ENCODE measurements around the gene ZCCHC24.
A peak's percentile ranks its signal among the peaks of the same experiment; 100 is the strongest.

The ZCCHC24 gene

GRCh38 chr10:79410315-79411094, 34.9 kb downstream of the ZCCHC24 start:
- DNase-seq (ENCODE audit: low read depth in 2 of 2): no peak

DNA sequence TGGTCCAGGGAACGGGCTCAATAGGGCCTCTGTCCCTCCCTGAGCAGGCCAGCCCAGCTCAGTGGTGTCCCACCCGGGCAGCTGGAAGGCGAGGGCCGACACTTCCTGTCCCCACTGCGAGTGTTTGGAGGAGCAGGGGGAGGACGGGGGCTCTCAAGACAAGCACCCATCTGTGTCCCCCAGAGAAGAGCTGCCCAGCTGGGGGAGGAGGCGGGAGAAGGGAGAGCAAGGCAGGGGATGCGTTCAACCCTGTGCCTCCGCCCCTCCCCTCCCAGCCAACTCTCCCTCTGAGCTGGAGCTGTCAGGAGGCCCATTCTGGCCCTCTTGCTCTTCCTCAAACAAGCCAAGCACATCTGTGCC, 35.7 kb downstream of the ZCCHC24 start:
- no peak for DNase-seq (ENCODE audit: low read depth in 2 of 2)

GRCh38 chr10:79409038-79409725, 36.2 kb downstream of the ZCCHC24 start:
- DNase-seq (ENCODE audit: low read depth in 2 of 2): no peak

- DNase-seq (ENCODE audit: low read depth in 2 of 2): no peak
Measured at GRCh38 chr10:79407811-79408795, 37.3 kb downstream of the ZCCHC24 start.

DNA sequence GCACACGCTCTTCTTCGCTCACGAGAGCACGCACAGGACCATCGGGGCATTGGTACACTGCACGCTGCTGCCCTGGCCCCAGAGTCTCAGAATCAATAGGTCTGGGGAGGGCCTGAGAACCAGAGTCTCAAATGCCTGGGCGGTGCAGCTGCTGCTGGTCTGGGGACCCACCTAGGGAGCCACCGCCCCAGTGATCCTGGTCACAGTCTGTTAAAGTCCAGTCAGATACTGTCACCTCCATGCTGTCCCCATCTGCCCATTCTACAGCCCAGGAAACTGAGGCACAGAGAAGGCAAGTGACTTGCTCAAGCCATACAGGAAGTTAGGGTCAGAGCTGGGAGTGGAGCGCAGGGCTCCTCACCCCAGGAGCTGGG, 38.0 kb downstream of the ZCCHC24 start:
- DNase-seq (ENCODE audit: low read depth in 2 of 2): no peak

DNA sequence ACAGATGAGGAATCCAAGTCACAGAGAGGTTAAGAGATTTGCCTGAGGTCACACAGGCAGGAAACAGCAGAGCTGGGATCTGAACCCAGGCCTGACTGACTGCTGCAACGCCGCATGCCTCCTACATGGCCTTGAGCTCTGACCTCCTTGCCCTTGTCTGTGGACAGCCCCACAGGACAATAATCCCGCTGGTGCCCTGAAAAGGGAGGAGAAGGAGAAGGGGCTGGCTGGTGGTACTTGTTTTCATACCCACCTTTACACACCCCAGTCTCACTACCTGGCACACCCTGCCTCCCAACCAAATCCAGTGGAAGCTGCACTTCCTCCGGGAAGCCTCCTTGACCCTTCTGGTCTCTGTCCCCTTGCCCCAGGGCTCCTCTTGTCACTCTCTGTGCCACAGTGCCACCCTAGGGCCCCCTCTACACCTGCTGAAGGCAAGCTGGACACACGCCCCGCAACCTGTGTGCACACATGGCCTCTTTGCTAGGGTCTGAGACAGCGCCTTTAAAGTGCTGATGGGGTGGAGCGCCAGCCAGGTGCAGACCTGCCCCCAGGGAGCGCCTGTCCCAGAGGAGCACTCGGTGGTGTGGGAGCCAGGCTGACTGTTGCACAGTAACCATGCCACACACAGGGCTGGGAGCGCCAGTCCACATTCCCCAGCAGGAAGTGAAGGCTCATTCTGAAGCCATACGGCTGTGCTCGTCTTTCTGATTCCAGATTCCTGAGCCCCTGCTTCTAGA, 38.6 kb downstream of the ZCCHC24 start:
- no peak for DNase-seq (ENCODE audit: low read depth in 2 of 2)

DNA sequence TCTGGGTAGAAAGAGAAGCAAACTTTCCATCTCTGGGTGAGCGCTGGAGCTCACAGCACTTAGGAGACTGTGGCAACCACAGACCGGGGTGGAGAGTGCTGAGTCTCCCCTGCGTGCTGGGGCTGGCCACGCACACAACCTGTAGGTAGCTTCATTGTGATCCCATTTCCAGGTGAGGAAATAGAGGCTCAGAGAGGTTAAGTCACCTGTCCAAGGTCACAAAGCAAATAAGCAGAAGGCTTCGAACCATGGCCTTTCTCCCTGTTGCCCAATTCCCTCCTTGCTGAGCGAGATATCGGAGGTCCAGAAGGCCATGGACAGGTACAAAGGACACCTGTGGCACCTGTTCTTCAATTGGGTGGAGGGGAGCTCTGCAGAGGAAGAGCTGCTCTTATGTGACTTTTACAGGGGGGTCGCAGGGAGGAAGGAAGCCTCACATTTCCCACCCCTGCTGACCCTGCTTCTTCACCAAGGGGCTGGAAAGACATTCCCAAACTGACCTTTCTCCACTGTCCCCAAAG, 39.4 kb downstream of the ZCCHC24 start:
- no peak for DNase-seq (ENCODE audit: low read depth in 2 of 2)

- no peak for DNase-seq (ENCODE audit: low read depth in 2 of 2)
Measured at GRCh38 chr10:79405221-79405994, 40.0 kb downstream of the ZCCHC24 start.

- no peak for DNase-seq (ENCODE audit: low read depth in 2 of 2)
Measured at GRCh38 chr10:79404690-79405131, 40.7 kb downstream of the ZCCHC24 start.

DNA sequence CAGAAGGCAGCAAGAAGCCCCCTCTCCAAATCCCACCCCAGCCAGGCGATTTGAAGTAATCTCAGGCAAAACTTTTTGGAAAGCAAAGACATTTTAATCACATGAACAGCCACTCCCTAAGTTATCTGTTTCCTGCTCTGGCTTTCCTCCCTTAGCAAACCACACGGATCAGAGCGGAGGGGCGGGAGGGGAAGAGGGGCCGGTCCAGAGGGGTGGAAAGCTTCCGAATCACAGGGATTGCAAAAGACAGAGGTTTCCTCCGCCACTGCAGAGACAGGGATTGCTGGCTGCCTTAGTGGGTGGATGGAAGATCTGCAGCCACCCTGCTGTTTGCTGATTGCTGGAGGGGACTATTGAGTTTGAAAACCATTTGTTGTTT, 41.2 kb downstream of the ZCCHC24 start:
- no peak for DNase-seq (ENCODE audit: low read depth in 2 of 2)

DNA sequence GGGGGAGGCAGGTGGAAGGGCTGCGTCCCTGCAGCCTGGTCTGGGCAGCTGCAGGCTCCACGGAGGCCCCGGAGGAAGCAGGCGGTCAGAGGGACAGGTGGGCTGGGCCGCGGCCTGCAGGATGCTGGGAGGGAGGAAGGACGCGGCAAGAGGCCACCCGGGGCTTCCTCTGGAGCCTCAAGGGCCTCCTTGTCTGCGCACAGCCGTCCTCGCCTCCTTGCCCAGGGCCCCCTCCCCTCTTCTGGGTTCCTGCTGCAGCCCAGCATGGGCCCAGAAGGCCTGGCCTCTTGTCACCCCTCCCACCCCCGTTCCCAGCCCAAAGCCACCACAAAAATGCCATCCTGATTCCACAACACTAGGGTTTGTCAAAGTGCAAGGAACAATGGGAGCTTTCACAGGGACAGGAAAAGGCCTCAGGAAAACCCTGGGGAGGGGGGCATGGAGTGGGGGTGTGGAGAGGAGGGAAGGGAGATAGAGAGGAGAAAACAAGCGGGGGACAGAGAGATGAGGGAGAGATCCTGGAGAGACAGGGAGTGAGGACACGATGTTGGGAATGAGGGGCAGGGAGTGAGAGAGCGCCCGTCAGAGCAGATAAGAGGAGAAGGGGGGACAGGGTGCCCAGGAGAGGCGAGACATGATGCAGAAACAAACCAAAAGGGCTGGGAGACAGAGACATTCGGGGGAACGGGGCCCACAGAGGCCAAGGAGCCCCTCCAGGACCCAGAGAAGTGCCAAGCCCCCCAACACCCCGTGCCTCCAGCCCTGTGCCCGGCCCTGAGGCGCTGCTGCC, 41.8 kb downstream of the ZCCHC24 start:
- no peak for DNase-seq (ENCODE audit: low read depth in 2 of 2)

DNA sequence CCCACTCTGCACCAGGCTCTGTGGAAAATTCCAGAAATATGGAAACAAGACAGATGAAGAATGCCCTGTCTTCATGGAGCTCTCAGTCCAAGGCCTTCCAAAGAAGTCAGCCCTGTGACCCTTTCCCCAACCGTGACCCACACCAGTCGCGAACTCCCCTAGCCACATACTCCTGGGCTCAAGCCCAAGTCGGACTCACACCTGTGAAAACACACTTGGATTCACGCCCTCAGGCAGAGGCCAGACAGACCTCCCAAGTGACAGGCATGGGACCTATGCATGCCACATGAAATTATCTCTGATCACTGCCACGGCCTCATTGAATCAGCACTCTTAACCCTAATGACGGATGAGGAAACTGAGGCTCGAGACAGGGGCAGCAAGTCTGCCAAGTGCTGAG, 42.5 kb downstream of the ZCCHC24 start:
- DNase-seq (ENCODE audit: low read depth in 2 of 2): no peak

DNA sequence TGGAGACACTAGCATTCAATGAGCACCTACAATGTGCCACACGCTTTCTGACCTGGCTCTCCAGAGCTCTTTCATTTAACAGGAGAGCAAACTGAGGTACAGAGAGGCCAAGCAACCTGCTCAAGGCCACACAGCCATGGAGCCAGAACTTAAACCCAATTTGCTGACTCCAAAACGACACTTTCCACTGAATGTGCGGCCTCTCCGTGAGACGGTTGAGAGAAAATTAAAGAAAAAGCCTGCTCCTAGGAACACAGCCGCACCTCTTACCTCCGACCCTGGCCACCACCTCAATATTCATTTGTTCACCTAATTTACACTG, 42.8 kb downstream of the ZCCHC24 start:
- no peak for DNase-seq (ENCODE audit: low read depth in 2 of 2)

GRCh38 chr10:79401015-79401921, 44.2 kb downstream of the ZCCHC24 start:
- DNase-seq (ENCODE audit: low read depth in 2 of 2): no peak

DNA sequence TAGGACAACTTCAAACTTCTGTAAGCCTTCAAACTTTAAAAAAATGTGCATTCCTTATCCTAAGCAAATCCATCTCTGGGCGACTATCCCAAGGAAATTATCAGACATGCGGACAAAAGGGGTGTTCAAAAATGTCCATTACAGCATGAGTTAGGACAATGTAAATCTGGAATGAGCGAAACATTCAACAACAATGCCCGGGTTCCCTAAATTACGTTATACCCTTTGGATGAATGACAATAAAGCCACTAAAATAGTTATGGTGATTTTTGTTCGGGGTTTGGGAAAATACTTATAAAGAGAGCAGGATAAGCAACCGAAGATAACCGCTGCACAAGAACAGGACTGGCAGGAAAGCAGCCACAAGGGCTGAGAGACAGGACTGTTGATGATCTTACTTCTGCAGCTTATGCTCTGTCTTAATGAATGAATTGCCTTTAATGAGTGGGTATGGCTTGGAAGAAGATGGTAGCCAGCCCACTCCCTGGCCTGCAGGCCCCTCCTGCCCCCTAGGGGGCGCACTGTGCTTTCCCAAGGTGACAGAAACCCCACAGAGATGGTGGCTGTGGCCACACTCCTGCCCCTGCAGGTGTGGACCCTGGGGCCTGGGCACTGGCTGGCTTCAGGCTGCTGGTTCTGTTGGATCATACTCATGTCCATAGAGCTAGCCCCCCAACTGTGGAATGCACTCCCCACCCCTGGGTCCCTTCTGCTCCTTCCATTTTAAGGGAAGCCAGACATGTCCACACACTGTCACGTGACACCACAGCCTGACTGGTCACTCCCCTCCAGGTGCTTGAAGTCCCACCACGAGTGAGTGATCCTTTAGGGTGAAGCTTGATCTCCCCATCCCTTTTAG, 45.0 kb downstream of the ZCCHC24 start:
- DNase-seq (ENCODE audit: low read depth in 2 of 2): peak in 1 of 2 donors; percentile 17

DNA sequence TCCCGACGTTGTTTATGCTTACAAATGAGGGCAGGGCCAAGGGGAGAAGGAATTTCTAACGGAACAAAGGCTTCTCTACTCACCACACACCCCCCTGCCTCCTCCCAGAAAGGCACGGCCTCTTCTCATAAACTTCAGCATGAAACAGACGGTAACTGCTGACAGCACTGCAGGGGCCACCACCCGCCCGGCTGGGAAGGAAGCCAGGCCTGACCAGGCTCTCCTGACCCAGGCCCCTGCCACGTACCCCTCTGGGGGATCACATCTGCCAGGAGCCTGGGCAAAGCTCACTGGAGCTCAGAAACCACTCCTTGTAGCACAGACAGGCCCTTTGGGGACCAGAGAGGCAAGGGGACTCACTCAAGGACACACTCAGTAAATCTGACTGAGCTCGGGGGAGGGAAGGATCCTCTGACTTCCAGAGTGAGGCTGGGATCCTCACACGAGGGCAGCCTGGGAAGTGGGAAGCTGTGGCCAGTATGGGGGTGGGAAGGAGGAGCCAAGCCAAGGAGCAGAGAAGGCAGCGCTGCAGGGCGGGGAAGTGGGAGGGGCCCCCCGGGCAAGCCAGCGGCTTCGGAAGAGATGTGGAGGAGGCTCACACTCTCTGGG, 46.1 kb downstream of the ZCCHC24 start:
- no peak for DNase-seq (ENCODE audit: low read depth in 2 of 2)

DNA sequence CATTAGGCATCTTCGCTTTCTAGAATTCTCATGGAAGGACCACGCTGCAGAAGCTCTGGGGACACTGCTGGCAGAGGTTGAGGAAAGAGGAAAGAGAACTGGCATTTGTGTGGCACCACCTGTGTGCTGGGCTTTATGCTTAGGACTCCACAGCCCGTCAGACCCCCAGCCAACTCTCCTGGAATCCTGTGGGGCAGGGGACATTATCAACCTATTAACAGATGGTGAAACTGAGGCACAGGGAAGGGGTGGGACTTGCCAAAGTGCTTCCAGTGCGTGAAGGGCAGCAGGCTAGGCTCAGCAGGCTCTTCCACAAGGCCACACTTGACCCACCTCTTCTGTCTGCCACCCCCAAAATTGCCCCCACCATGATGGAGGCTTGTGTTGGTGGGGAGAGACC, 46.8 kb downstream of the ZCCHC24 start:
- DNase-seq (ENCODE audit: low read depth in 2 of 2): no peak
